K562 (cell line): Measurements from ENCODE around the gene RNF224. TPM values are rescaled to one million over a fixed set of nuclear protein-coding genes. Genes with fewer than 3 reads are reported as not detected.

Experiments
- ATAC-seq: fragments of 200-7000 bp; cut with Tn5 transposase; 3 replicates; pipeline ENCODE4 v1.9.1; 2020; ENCODE audit warnings: moderate library complexity
- BruUV-seq: library from RNA; stranded (reverse); fragments of 400-500 nt; replicated peaks from 2 replicates; lab custom pipeline; 2021; lab: Mats Ljungman, UMichigan
- CTCF ChIA-PET: fragments of 300-600 bp; formaldehyde crosslinking; extraction: SDS; loops from one replicate; lab custom pipeline; 2021; ENCODE audit warnings: low intra/inter-chr PET ratio; lab: Yijun Ruan, JAX
- POLR2A ChIA-PET: fragments of 300-600, 350-650 bp; sonication (Branson Sonifier 250); formaldehyde crosslinking; extraction: SDS; loops from one replicate; lab custom pipeline; 2021; ENCODE audit warnings: antibody characterized with exemption, inconsistent platforms; lab: Yijun Ruan, JAX
- DNase-seq, 4 experiments: peaks; one replicate each; pipeline versions ENCODE4 v3.0.0 to v3.0.0-alpha.2; 2011 to 2018; ENCODE audit warnings: low spot score in 3 of 4, mixed read lengths in 3 of 4; ENCODE audit errors: extremely low read depth in 1 of 4
- FAIRE-seq: peaks from 2 replicates; lab custom pipeline; 2011; peaks lifted over from hg19 to GRCh38; lab: Jason Lieb, UNC
- H2AFZ ChIP-seq: 2 replicates; pipeline ENCODE4 v1.6.0; 2011; ENCODE audit warnings: low read depth, low read length, control low read depth, inconsistent platforms
- H3K27ac ChIP-seq: fragments of 200-600 bp; 3 replicates; pipeline ENCODE4 v1.8.0; 2011; ENCODE audit warnings: low read depth, mild to moderate bottlenecking, control low read depth, inconsistent platforms, low read length, moderate library complexity, mixed read lengths; ENCODE audit errors: extremely low read depth
- H3K27me3 ChIP-seq, 2 experiments: fragments of 300-600 bp in 1 of 2; 2 replicates in 1 of 2; 3 replicates in 1 of 2; pipeline versions ENCODE4 v1.6.0 to v1.8.0; 2011; ENCODE audit warnings: inconsistent platforms in 2 of 2, low read length in 2 of 2, mild to moderate bottlenecking in 1 of 2, mixed read lengths in 1 of 2, moderate library complexity in 1 of 2; ENCODE audit not compliant: control insufficient read depth in 2 of 2, insufficient read depth in 2 of 2
- H3K36me3 ChIP-seq: fragments of 300-600 bp; 3 replicates; pipeline ENCODE4 v1.8.0; 2011; ENCODE audit warnings: mild to moderate bottlenecking, low read length, inconsistent platforms; ENCODE audit not compliant: control insufficient read depth, insufficient read depth
- H3K4me1 ChIP-seq, 2 experiments: fragments of 200-600 bp in 1 of 2; replicated peaks in 1 of 2; 2 replicates in 1 of 2; 3 replicates in 1 of 2; pipeline versions ENCODE4 v1.5.1 to v1.8.0; 2011; ENCODE audit warnings: inconsistent platforms in 2 of 2, low read length in 2 of 2, mild to moderate bottlenecking in 1 of 2, mixed read lengths in 1 of 2, moderate library complexity in 1 of 2; ENCODE audit not compliant: control insufficient read depth in 2 of 2, insufficient read depth in 2 of 2
- H3K4me2 ChIP-seq: 2 replicates; pipeline ENCODE4 v1.6.1; 2011; ENCODE audit warnings: low read length, control low read depth, inconsistent platforms, mixed read lengths; ENCODE audit not compliant: insufficient read depth
- H3K4me3 ChIP-seq: fragments of 200-600 bp; sonication (generic), shearing (Covaris generic); 2 replicates; pipeline ENCODE4 v1.5.1; 2016; ENCODE audit warnings: control low read depth, inconsistent platforms
- H3K79me2 ChIP-seq: fragments of 200-600 bp; 3 replicates; pipeline ENCODE4 v1.8.0; 2011; ENCODE audit warnings: low read length, inconsistent platforms; ENCODE audit not compliant: control insufficient read depth, insufficient read depth
- H3K9ac ChIP-seq, 2 experiments: 2 replicates each; pipeline versions ENCODE4 v1.6.0 to v1.6.1; 2011; ENCODE audit warnings: low read depth in 2 of 2, low read length in 2 of 2, control low read depth in 1 of 2, inconsistent platforms in 1 of 2, mild to moderate bottlenecking in 1 of 2, mixed read lengths in 1 of 2; ENCODE audit not compliant: insufficient read depth in 1 of 2
- H3K9me1 ChIP-seq: one replicate; pipeline ENCODE4 v1.6.0; 2011; ENCODE audit warnings: inconsistent platforms, mild to moderate bottlenecking, low read length, moderate library complexity; ENCODE audit not compliant: control insufficient read depth, insufficient read depth
- H3K9me3 ChIP-seq: replicated peaks from 2 replicates; pipeline ENCODE4 v1.5.1; 2011; ENCODE audit warnings: low read depth, low read length, inconsistent platforms; ENCODE audit not compliant: control insufficient read depth, insufficient read depth
- H4K20me1 ChIP-seq: replicated peaks from 2 replicates; pipeline ENCODE4 v1.6.1; 2011; ENCODE audit warnings: low read length, inconsistent platforms, mixed read lengths; ENCODE audit not compliant: control insufficient read depth, insufficient read depth
- CBX5 ChIP-seq: IDR thresholded peaks from 2 replicates; pipeline ENCODE4 v1.6.1; 2014; ENCODE audit warnings: low read depth, borderline replicate concordance
- MEIS2 ChIP-seq: fragments of 450-650 bp; IDR thresholded peaks from 2 replicates; pipeline ENCODE4 v1.6.1; 2014; ENCODE audit warnings: mild to moderate bottlenecking; ENCODE audit not compliant: partially characterized antibody
- NFIC ChIP-seq: fragments of 450-650 bp; IDR thresholded peaks from 2 replicates; pipeline ENCODE4 v1.6.1; 2017; ENCODE audit warnings: mild to moderate bottlenecking, inconsistent platforms
- PTBP1 ChIP-seq: fragments of 200-400 bp; formaldehyde crosslinking; IDR thresholded peaks from 2 replicates; pipeline ENCODE4 v1.6.1; 2017; ENCODE audit warnings: low read depth, low read length
- ZBTB12 ChIP-seq: fragments of 250-450 bp; sonication (Bioruptor Pico); IDR thresholded peaks from 2 replicates; pipeline ENCODE4 v1.4.0; 2020
- ZNF263 ChIP-seq: sonication (generic); formaldehyde crosslinking; IDR thresholded peaks from 2 replicates; pipeline ENCODE4 v1.8.0; 2022; ENCODE audit warnings: mild to moderate bottlenecking, missing genetic modification reagents, borderline replicate concordance
- WGBS: fragments of 100-300 bp; shearing (Covaris generic); methylation state at CpG from one replicate; pipeline ENCODE4 v1.1.6; 2016; ENCODE audit warnings: low coverage, mixed read lengths; ENCODE audit not compliant: insufficient coverage; ENCODE audit errors: missing lambda C conversion rate; 5-methylcytosine and 5-hydroxymethylcytosine counted together
- in situ Hi-C: fragments of 300-500 bp; cut with MboI; formaldehyde crosslinking; loops from 4 replicates; pipeline ENCODE4 v1.15.0; 2018; ENCODE audit warnings: inconsistent platforms, mixed read lengths
- intact Hi-C: fragments of 100-400 bp; cut with micrococcal nuclease; formaldehyde crosslinking; loops from 2 replicates; pipeline ENCODE4 v1.14.2; 2022
- polyA plus RNA-seq, 8 experiments: library from polyadenylated mRNA; depleted of rRNA in 4 of 8; stranded (reverse) in 5 of 8; unstranded in 3 of 8; fragments of >200 nt; fragmentation: Nextera tagmentation in 2 of 8; fragmentation: Illumina TruSeq in 1 of 8; extraction: Ambion mirVana in 2 of 8; extraction: Trizol in 1 of 8; gene quantifications; 2 replicates each; pipeline versions ENCODE4 v1.2.1 to v1.2.3, GENCODE V29; 2011 to 2014; ENCODE audit warnings: inconsistent platforms in 1 of 8, missing spikeins in 1 of 8
- total RNA-seq, 7 experiments: library from RNA; depleted of rRNA in 6 of 7; stranded (reverse); fragments of >200 nt in 6 of 7; fragmentation: Illumina TruSeq in 2 of 7; extraction: Trizol in 2 of 7; gene quantifications; 2 replicates each; pipeline versions ENCODE4 v1.2.1 to v1.2.3, GENCODE V29; 2011 to 2021; ENCODE audit warnings: low replicate concordance in 1 of 7

Gene RNF224
- total and polyA plus RNA-seq, 9 of the 15 experiments (the other 6 are each of a cell fraction or from before 2014, with no cell fraction given): not detected

GRCh38 chr9:137192448-137192780 is 34.9 kb upstream of the RNF224 start:
- H3K9me3 ChIP-seq: no peaks in the 10 kb centered on the region
- no peak for ATAC-seq
- ChIA-PET POLR2A (interaction anchor here (0.6 to 6.7 kb wide), 6 partner anchors 10 to 62 kb away, joined by 3 to 56 read pairs (median 5); partner anchors contain the start of genes NDOR1, TMEM203, TPRN and TUBB4B), CTCF (no interaction called here)
- in situ Hi-C loops: no loop called here
- no peaks in the 10 kb centered on the region; the same call in 1 of the 2 replicates for H4K20me1 ChIP-seq
- no TSS peak for BruUV-seq
- no peak overlapping the region for H2AFZ ChIP-seq
- intact Hi-C loops: no loop called here
- no peaks in the 10 kb centered on the region for H3K9me1 ChIP-seq
- peaks cover 44% of the 10 kb centered on the region for H3K79me2 ChIP-seq
- TF ChIP-seq ZNF263 (CRISPR knock-in tag): peak; percentile 41; the same call in 1 of the 2 replicates
- no peak for TF ChIP-seq MEIS2
- TF ChIP-seq ZBTB12 (CRISPR knock-in tag): no peak
- peak overlapping the region in 1 of 2 experiments; percentile 78; a peak in 2 of 4 replicates for H3K9ac ChIP-seq
- no peak overlapping the region for H3K4me2 ChIP-seq
- DNase-seq: no peak
- no peaks in the 10 kb centered on the region for H3K27me3 ChIP-seq
- 79% methylated on average over 10 of the region's 10 CpGs for WGBS
- peaks cover 9 to 96% of the 10 kb centered on the region in 2 experiments for H3K4me1 ChIP-seq
- no peak for FAIRE-seq
- H3K36me3 ChIP-seq: peaks cover 35% of the 10 kb centered on the region; the same call in 1 of the 3 replicates
- no peak overlapping the region for H3K4me3 ChIP-seq
- no peak overlapping the region for H3K27ac ChIP-seq

GRCh38 chr9:137192859-137193258 is 34.4 kb upstream of the RNF224 start:
- TF ChIP-seq PTBP1: no peak
- no peak for TF ChIP-seq CBX5
- peak; percentile 62 for TF ChIP-seq NFIC
- peak overlapping the region in 1 of 2 experiments; percentile 74; a peak in 2 of 4 replicates for H3K9ac ChIP-seq
- H3K4me2 ChIP-seq: no peak overlapping the region
- 63% methylated on average over 2 of the region's 2 CpGs for WGBS
- no peak overlapping the region for H2AFZ ChIP-seq
- H3K4me3 ChIP-seq: no peak overlapping the region
- H3K4me1 ChIP-seq: peaks cover 9 to 96% of the 10 kb centered on the region in 2 experiments; a peak in 4 of 5 replicates
- no peak overlapping the region for H3K27ac ChIP-seq
- BruUV-seq: no TSS peak
- in situ Hi-C loops: no loop called here
- peaks cover 44% of the 10 kb centered on the region for H3K79me2 ChIP-seq
- intact Hi-C loops: no loop called here
- POLR2A ChIA-PET: interaction anchor here (1.0 to 6.7 kb wide), 4 partner anchors 10 to 48 kb away, joined by 3 to 56 read pairs (median 8); partner anchors contain the start of genes NDOR1, TMEM203, TPRN and TUBB4B
- H4K20me1 ChIP-seq: no peaks in the 10 kb centered on the region; the same call in 1 of the 2 replicates
- H3K27me3 ChIP-seq: no peaks in the 10 kb centered on the region
- no peaks in the 10 kb centered on the region for H3K9me3 ChIP-seq
- FAIRE-seq (no peak), DNase-seq (no peak), ATAC-seq (no peak)
- CTCF ChIA-PET: no interaction called here
- H3K36me3 ChIP-seq: peaks cover 35% of the 10 kb centered on the region; the same call in 1 of the 3 replicates
- no peaks in the 10 kb centered on the region for H3K9me1 ChIP-seq
